ENCODE results near the gene ZNF638.

The ZNF638 gene

GRCh38 chr2:71456617-71457016 lies 125.0 kb downstream of the ZNF638 start:
- Histone ChIP-seq H3K4me3 (ENCODE audit: low read depth in 1 of 2, low read length in 2 of 2) (no peak overlapping the region), H3K9me3 (ENCODE audit: control insufficient read depth in 1 of 2, low read length in 2 of 2) (no peaks in the 10 kb centered on the region), H3K36me3 (ENCODE audit: control insufficient read depth in 1 of 2, insufficient read depth in 2 of 2, low read length in 2 of 2) (no peaks in the 10 kb centered on the region), H3K27ac (ENCODE audit: low read length) (peak overlapping the region; percentile 27), H3K4me1 (ENCODE audit: control insufficient read depth in 1 of 2, insufficient read depth in 2 of 2, low read length in 2 of 2) (peaks cover 15 to 64% of the 10 kb centered on the region in 2 donors), H3K27me3 (ENCODE audit: low read depth, low read length) (no peaks in the 10 kb centered on the region)

DNA sequence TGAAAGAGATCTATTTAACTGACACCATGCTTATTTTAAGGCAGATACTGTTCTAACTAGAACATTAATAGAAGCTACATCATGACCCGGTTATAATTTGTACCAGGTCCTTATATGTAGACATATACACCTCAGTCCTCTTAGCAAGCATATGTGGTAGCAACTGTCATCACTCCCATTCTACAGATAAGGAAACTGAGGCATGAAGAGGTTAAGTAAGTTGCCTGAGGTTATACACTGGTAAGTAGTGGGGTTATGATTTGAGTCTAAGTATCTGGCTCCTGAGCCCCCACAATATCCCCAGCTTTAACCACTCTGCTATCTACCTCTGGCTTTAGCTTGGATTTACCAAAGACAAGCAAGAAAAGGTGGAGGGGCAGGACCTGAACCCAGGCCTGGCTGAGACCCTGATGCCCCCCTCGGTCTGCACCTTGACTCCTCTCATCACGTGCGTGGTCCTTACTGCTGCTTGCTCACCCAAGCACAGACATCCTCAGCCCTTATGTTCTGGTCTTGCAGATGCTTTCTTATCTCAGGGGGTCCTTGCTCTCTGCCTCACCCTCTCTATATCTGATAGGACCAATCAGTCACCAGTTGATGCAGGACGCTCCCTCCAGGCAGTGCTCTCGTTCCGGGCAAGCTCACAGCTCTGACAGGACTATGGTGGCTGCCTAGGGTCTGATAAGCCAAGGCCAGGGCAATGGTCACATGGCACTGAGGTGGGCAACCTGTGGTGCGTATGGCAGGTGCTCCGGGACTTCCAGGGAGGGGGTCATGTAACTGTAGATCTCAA lies 125.7 kb downstream of the ZNF638 start:
- no peaks in the 10 kb centered on the region for H3K36me3 ChIP-seq (ENCODE audit: control insufficient read depth in 1 of 2, insufficient read depth in 2 of 2, low read length in 2 of 2)

DNA sequence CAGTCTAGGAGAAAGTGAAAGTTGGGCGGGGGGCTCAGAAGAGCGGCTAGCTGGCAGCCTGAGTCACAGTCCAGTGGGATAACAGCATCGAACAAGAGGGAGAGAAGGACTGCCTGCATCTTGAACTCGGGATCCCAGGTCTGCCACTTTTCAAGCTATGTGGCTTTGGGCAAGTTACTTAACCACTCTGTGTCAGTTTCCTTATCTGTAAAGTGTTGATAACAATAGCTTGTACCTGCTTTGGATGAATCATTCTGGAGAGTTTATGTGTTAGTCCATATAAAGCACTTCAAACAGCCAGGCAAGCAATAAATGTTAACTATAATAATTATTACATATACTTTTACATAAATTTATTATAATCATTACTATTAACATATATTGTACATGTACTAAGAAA lies 126.3 kb downstream of the ZNF638 start:
- Histone ChIP-seq H3K4me3 (ENCODE audit: low read depth in 1 of 2, low read length in 2 of 2) (no peak overlapping the region), H3K9me3 (ENCODE audit: control insufficient read depth in 1 of 2, low read length in 2 of 2) (no peaks in the 10 kb centered on the region), H3K27me3 (ENCODE audit: low read depth, low read length) (no peaks in the 10 kb centered on the region), H3K36me3 (ENCODE audit: control insufficient read depth in 1 of 2, insufficient read depth in 2 of 2, low read length in 2 of 2) (no peaks in the 10 kb centered on the region), H3K27ac (ENCODE audit: low read length) (no peak overlapping the region), H3K4me1 (ENCODE audit: control insufficient read depth in 1 of 2, insufficient read depth in 2 of 2, low read length in 2 of 2) (peaks cover 15 to 62% of the 10 kb centered on the region in 2 donors)

More for the DNA sequence above, 125.7 kb downstream of the ZNF638 start:
- Histone ChIP-seq H3K4me3 (ENCODE audit: low read depth in 1 of 2, low read length in 2 of 2) (no peak overlapping the region), H3K27me3 (ENCODE audit: low read depth, low read length) (no peaks in the 10 kb centered on the region), H3K27ac (ENCODE audit: low read length) (no peak overlapping the region), H3K4me1 (ENCODE audit: control insufficient read depth in 1 of 2, insufficient read depth in 2 of 2, low read length in 2 of 2) (peaks cover 15 to 63% of the 10 kb centered on the region in 2 donors), H3K9me3 (ENCODE audit: control insufficient read depth in 1 of 2, low read length in 2 of 2) (no peaks in the 10 kb centered on the region)

DNA sequence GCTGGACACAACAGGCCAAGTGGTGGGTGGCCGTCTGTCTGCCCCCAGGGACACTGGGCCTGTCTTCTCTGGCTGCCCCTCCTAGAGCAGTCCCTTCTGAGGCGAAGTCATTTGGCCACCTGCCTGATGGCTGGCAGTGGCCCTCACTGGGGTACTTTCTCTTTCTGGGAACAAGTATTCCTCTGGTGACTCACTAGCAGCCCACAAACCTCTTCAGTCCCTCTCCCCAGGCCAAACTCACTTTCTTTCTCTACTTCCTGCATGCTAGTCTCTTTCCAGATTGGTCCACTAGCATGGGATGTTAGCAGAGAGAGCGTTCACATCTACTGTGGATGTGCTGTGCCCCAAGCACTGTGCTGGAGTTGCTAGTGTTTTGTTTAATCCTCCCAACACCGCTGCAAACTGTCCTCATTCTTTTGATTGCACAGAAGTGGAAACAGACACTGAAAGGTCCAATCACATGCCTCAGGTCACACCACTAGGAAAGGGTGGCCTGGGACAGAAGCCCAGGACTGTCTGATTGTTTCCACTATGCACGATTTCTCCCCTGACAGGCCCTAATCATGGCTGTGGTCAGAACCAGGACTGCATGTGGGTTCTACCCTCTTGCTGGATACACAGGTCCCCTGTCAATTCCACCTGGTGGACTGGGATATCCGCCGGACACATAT lies 127.0 kb downstream of the ZNF638 start:
- Histone ChIP-seq H3K9me3 (ENCODE audit: control insufficient read depth in 1 of 2, low read length in 2 of 2) (no peaks in the 10 kb centered on the region), H3K4me3 (ENCODE audit: low read depth in 1 of 2, low read length in 2 of 2) (no peak overlapping the region), H3K36me3 (ENCODE audit: control insufficient read depth in 1 of 2, insufficient read depth in 2 of 2, low read length in 2 of 2) (no peaks in the 10 kb centered on the region), H3K27me3 (ENCODE audit: low read depth, low read length) (no peaks in the 10 kb centered on the region), H3K27ac (ENCODE audit: low read length) (no peak overlapping the region), H3K4me1 (ENCODE audit: control insufficient read depth in 1 of 2, insufficient read depth in 2 of 2, low read length in 2 of 2) (peaks cover 12 to 64% of the 10 kb centered on the region in 2 donors)

- no peaks in the 10 kb centered on the region for H3K36me3 ChIP-seq (ENCODE audit: control insufficient read depth in 1 of 2, insufficient read depth in 2 of 2, low read length in 2 of 2)
- H3K4me1 ChIP-seq (ENCODE audit: control insufficient read depth in 1 of 2, insufficient read depth in 2 of 2, low read length in 2 of 2), result peaks cover 12 to 59% of the 10 kb centered on the region in 2 donors
- no peak overlapping the region for H3K4me3 ChIP-seq (ENCODE audit: low read depth in 1 of 2, low read length in 2 of 2)
- no peaks in the 10 kb centered on the region for H3K27me3 ChIP-seq (ENCODE audit: low read depth, low read length)
- H3K9me3 ChIP-seq (ENCODE audit: control insufficient read depth in 1 of 2, low read length in 2 of 2), result no peaks in the 10 kb centered on the region
- no peak overlapping the region for H3K27ac ChIP-seq (ENCODE audit: low read length)
Observed at GRCh38 chr2:71459084-71459431, 127.5 kb downstream of the ZNF638 start.

GRCh38 chr2:71460056-71460455 lies 128.5 kb downstream of the ZNF638 start:
- Histone ChIP-seq H3K27me3 (ENCODE audit: low read depth, low read length) (no peaks in the 10 kb centered on the region), H3K4me3 (ENCODE audit: low read depth in 1 of 2, low read length in 2 of 2) (no peak overlapping the region), H3K27ac (ENCODE audit: low read length) (no peak overlapping the region), H3K4me1 (ENCODE audit: control insufficient read depth in 1 of 2, insufficient read depth in 2 of 2, low read length in 2 of 2) (peaks cover 12 to 50% of the 10 kb centered on the region in 2 donors), H3K36me3 (ENCODE audit: control insufficient read depth in 1 of 2, insufficient read depth in 2 of 2, low read length in 2 of 2) (no peaks in the 10 kb centered on the region), H3K9me3 (ENCODE audit: control insufficient read depth in 1 of 2, low read length in 2 of 2) (no peaks in the 10 kb centered on the region)

DNA sequence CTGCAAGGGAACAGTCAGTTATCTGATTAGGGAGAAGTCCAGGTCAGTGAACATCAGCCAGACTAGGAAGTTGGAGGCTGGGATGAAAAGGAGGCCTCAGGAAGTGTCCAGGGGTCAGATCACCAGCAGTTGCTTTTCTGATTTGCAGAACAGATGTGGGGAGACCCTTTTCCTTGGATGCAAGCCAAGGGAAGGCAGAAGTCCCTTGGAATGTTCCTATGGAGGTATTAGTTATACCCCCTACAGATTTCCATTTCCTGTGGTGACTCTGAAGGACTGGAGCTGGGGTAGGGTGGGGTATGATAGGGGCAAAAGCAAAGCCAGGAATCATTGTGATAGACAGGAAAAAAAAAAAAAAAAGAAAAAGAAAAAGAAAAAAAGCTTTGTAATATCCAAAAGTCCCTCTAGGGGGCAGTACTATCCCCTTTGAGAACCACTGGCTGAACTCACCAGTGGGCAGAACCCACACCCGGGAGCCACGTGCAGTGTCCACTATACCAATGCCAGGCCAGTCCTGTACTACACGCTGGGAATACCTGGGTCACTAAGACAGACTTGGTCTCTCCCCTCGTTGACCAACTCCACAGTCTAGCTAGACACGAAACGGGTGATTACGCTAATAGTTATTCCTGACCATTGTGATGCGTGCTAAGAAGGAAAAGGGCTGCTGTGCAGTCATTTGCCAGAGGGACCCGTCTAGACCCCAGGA lies 129.2 kb downstream of the ZNF638 start:
- Histone ChIP-seq H3K9me3 (ENCODE audit: control insufficient read depth in 1 of 2, low read length in 2 of 2) (no peaks in the 10 kb centered on the region), H3K36me3 (ENCODE audit: control insufficient read depth in 1 of 2, insufficient read depth in 2 of 2, low read length in 2 of 2) (no peaks in the 10 kb centered on the region), H3K27me3 (ENCODE audit: low read depth, low read length) (no peaks in the 10 kb centered on the region), H3K4me3 (ENCODE audit: low read depth in 1 of 2, low read length in 2 of 2) (no peak overlapping the region), H3K27ac (ENCODE audit: low read length) (no peak overlapping the region), H3K4me1 (ENCODE audit: control insufficient read depth in 1 of 2, insufficient read depth in 2 of 2, low read length in 2 of 2) (peaks cover 12 to 50% of the 10 kb centered on the region in 2 donors)

- Histone ChIP-seq H3K36me3 (ENCODE audit: control insufficient read depth in 1 of 2, insufficient read depth in 2 of 2, low read length in 2 of 2) (no peaks in the 10 kb centered on the region), H3K9me3 (ENCODE audit: control insufficient read depth in 1 of 2, low read length in 2 of 2) (no peaks in the 10 kb centered on the region), H3K27me3 (ENCODE audit: low read depth, low read length) (no peaks in the 10 kb centered on the region), H3K27ac (ENCODE audit: low read length) (no peak overlapping the region), H3K4me1 (ENCODE audit: control insufficient read depth in 1 of 2, insufficient read depth in 2 of 2, low read length in 2 of 2) (peaks cover 12 to 50% of the 10 kb centered on the region in 2 donors), H3K4me3 (ENCODE audit: low read depth in 1 of 2, low read length in 2 of 2) (no peak overlapping the region)
Observed at GRCh38 chr2:71461304-71461671, 129.7 kb downstream of the ZNF638 start.

- H3K9me3 ChIP-seq (ENCODE audit: control insufficient read depth in 1 of 2, low read length in 2 of 2), result no peaks in the 10 kb centered on the region
- peaks cover 7 to 46% of the 10 kb centered on the region in 2 donors for H3K4me1 ChIP-seq (ENCODE audit: control insufficient read depth in 1 of 2, insufficient read depth in 2 of 2, low read length in 2 of 2)
- H3K27ac ChIP-seq (ENCODE audit: low read length), result no peak overlapping the region
- no peaks in the 10 kb centered on the region for H3K27me3 ChIP-seq (ENCODE audit: low read depth, low read length)
- no peaks in the 10 kb centered on the region for H3K36me3 ChIP-seq (ENCODE audit: control insufficient read depth in 1 of 2, insufficient read depth in 2 of 2, low read length in 2 of 2)
- no peak overlapping the region for H3K4me3 ChIP-seq (ENCODE audit: low read depth in 1 of 2, low read length in 2 of 2)
Observed at GRCh38 chr2:71462056-71462605, 130.5 kb downstream of the ZNF638 start.

DNA sequence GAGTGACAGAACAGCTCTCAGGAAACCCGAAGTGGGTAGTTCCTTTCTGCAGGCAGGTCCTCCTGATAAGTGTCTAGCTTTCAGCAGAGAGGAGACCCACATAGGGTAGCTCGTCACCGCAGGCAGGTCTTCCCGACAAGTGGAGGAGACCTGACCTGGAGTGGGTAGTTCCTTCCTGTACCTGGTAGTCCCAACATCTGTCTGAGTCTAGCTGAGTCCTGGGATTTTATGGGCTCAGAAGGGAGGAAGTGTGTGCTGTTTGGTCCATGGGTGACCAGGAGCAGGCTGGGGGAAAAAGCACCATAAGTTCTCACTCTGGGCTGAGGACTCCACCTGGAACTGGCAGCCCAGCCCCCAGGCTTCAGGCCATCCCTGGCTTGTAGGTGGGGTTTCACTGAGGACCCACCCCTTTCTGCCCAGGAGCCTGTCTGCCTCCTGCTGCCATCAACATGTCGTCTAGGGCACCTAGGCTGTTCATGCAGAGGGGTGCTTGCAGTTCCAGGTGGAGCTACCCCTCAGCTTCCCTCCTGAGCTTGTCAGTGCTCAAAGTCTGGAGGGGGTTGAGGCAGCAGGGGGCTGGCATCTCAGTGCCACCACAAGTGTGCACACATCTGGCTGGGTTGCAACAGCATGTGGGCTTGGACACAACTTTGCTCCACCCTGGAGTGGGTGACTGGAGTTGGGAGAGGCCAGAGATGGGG lies 131.2 kb downstream of the ZNF638 start:
- peaks cover 7 to 39% of the 10 kb centered on the region in 2 donors for H3K4me1 ChIP-seq (ENCODE audit: control insufficient read depth in 1 of 2, insufficient read depth in 2 of 2, low read length in 2 of 2)
- H3K9me3 ChIP-seq (ENCODE audit: control insufficient read depth in 1 of 2, low read length in 2 of 2), result no peaks in the 10 kb centered on the region
- H3K4me3 ChIP-seq (ENCODE audit: low read depth in 1 of 2, low read length in 2 of 2), result no peak overlapping the region
- no peaks in the 10 kb centered on the region for H3K36me3 ChIP-seq (ENCODE audit: control insufficient read depth in 1 of 2, insufficient read depth in 2 of 2, low read length in 2 of 2)
- H3K27me3 ChIP-seq (ENCODE audit: low read depth, low read length), result no peaks in the 10 kb centered on the region
- no peak overlapping the region for H3K27ac ChIP-seq (ENCODE audit: low read length)

DNA sequence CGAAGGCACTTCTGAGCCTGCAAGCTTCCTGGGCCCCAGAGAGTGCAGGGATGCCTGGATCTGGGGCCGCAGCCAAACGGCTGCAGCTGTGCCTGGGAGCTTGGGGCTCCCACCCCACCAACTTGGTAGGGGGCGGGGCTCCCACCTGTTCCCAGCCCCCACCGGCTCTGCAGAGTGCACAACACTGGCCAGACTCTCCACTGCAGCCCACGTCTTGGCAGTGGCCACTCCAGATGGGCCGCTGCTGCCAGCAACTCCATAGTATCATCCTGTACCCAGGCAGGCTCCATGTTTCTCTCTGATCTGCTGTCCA lies 131.7 kb downstream of the ZNF638 start:
- Histone ChIP-seq H3K36me3 (ENCODE audit: control insufficient read depth in 1 of 2, insufficient read depth in 2 of 2, low read length in 2 of 2) (no peaks in the 10 kb centered on the region), H3K4me3 (ENCODE audit: low read depth in 1 of 2, low read length in 2 of 2) (no peak overlapping the region), H3K27me3 (ENCODE audit: low read depth, low read length) (no peaks in the 10 kb centered on the region), H3K9me3 (ENCODE audit: control insufficient read depth in 1 of 2, low read length in 2 of 2) (no peaks in the 10 kb centered on the region), H3K4me1 (ENCODE audit: control insufficient read depth in 1 of 2, insufficient read depth in 2 of 2, low read length in 2 of 2) (peaks cover 7 to 35% of the 10 kb centered on the region in 2 donors), H3K27ac (ENCODE audit: low read length) (no peak overlapping the region)

All from muscle layer of duodenum (tissue), 2 donors.